ENCODE data around the gene STK33.

DNA sequence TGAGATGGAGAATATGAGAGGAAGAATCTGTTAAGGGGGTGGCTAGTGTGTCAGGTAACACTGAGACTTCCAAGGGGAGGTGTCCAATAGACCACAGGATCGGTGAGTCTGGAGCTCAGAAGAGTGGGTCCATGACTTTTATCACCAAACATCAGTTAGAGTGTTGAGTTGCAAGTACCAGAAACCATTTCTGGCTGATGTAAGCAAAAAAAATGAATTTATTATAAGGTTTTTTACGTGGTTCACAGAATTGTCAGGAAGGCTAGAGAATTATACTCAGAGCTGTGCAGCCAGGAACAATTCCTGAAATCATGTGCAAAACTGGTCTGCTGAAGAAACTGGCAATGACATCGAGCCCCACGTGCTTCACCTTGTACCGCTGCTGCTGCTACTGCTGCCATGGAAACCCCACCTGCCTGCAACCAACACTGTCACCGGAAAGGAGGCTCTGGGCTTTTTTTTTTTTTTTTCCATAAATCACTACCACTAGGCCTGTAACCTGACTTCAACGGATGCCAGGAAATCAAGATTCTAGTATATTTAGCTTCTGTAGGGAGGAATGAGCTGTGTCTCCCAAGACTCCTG lies 16.6 kb upstream of the STK33 start:
- no peak for TF ChIP-seq CTCF (IDR thresholded peaks at IDR 0.05; ENCODE audit: extremely low read depth in 1 of 2, insufficient read depth in 1 of 2, low read depth in 1 of 2, low read length in 2 of 2)
- no peak for TF ChIP-seq POLR2A (IDR thresholded peaks at IDR 0.05; ENCODE audit: low read depth, low read length)
- TF ChIP-seq POLR2AphosphoS5 (IDR thresholded peaks at IDR 0.05; ENCODE audit: insufficient read depth, low read depth, low read length) = no peak
- no peak for TF ChIP-seq MAX (IDR thresholded peaks at IDR 0.05; ENCODE audit: insufficient read depth, insufficient read length)
- no peak for TF ChIP-seq EZH2 (IDR thresholded peaks at IDR 0.05; ENCODE audit: borderline replicate concordance, low read depth, low read length, severe bottlenecking)
